CD14-positive monocyte (primary cell): Measurements from ENCODE around the gene NXF1. TPM values are rescaled to one million over a fixed set of nuclear protein-coding genes. Genes with fewer than 3 reads are reported as not detected.

ENCODE experiments used
- DNase-seq, 3 donors: peaks; one replicate each; pipeline ENCODE4 v3.0.0-alpha.2; 2011 to 2022
- H2AFZ ChIP-seq: 2 replicates; pipeline ENCODE4 v1.6.0; 2012; ENCODE audit warnings: mild to moderate bottlenecking, low read depth, low read length, inconsistent platforms; ENCODE audit not compliant: insufficient read depth, poor library complexity, severe bottlenecking
- H3K27ac ChIP-seq, 2 donors: 1 replicate in 1 of 2; 2 replicates in 1 of 2; pipeline ENCODE4 v1.5.1; 2012 to 2013; ENCODE audit warnings: low read length in 2 of 2, control low read depth in 1 of 2, inconsistent platforms in 1 of 2, low read depth in 1 of 2, mild to moderate bottlenecking in 1 of 2
- H3K27me3 ChIP-seq, 2 donors: one replicate each; pipeline versions ENCODE4 v1.6.0 to v1.6.1; 2011 to 2013; ENCODE audit warnings: low read length in 2 of 2; ENCODE audit not compliant: control insufficient read depth in 2 of 2, insufficient read depth in 2 of 2
- H3K36me3 ChIP-seq, 2 donors: replicated peaks in 1 of 2; 1 replicate in 1 of 2; 2 replicates in 1 of 2; pipeline versions ENCODE4 v1.5.1 to v1.6.1; 2012 to 2013; ENCODE audit warnings: low read length in 2 of 2, control low read depth in 1 of 2, inconsistent platforms in 1 of 2, mild to moderate bottlenecking in 1 of 2; ENCODE audit not compliant: insufficient read depth in 2 of 2, control insufficient read depth in 1 of 2
- H3K4me1 ChIP-seq, 2 donors: 1 replicate in 1 of 2; 2 replicates in 1 of 2; pipeline versions ENCODE4 v1.5.1 to v1.6.1; 2012 to 2013; ENCODE audit warnings: low read length in 2 of 2, control low read depth in 1 of 2, inconsistent platforms in 1 of 2, mild to moderate bottlenecking in 1 of 2, moderate library complexity in 1 of 2; ENCODE audit not compliant: insufficient read depth in 2 of 2, control insufficient read depth in 1 of 2
- H3K4me2 ChIP-seq: replicated peaks from 2 replicates; pipeline ENCODE3; 2012; ENCODE audit warnings: low read length, moderate library complexity, mild to moderate bottlenecking; ENCODE audit not compliant: poor library complexity, severe bottlenecking; ENCODE audit errors: extremely low read depth
- H3K4me3 ChIP-seq, 3 experiments: fragments of 200-600 bp in 1 of 3; sonication (generic) in 1 of 3; replicated peaks in 1 of 3; 1 replicate in 2 of 3; 2 replicates in 1 of 3; pipeline ENCODE4 v1.5.1; 2011 to 2013; ENCODE audit warnings: low read length in 3 of 3, mild to moderate bottlenecking in 3 of 3, control low read depth in 2 of 3, low read depth in 2 of 3, inconsistent platforms in 1 of 3, moderate library complexity in 1 of 3
- H3K79me2 ChIP-seq: 2 replicates; pipeline ENCODE4 v1.6.0; 2012; ENCODE audit warnings: mild to moderate bottlenecking, control low read depth, inconsistent platforms, low read length, moderate library complexity; ENCODE audit not compliant: insufficient read depth
- H3K9ac ChIP-seq: 2 replicates; pipeline ENCODE4 v1.6.0; 2017; ENCODE audit warnings: low read length, mild to moderate bottlenecking; ENCODE audit not compliant: insufficient read depth, poor library complexity, severe bottlenecking
- H3K9me3 ChIP-seq, 2 donors: replicated peaks in 1 of 2; 1 replicate in 1 of 2; 2 replicates in 1 of 2; pipeline versions ENCODE4 v1.5.1 to v1.6.1; 2012 to 2013; ENCODE audit warnings: low read length in 2 of 2, control low read depth in 1 of 2; ENCODE audit not compliant: control insufficient read depth in 1 of 2, insufficient read depth in 1 of 2
- H4K20me1 ChIP-seq: 2 replicates; pipeline ENCODE4 v1.6.0; 2012; ENCODE audit warnings: mild to moderate bottlenecking, low read length, control low read depth, moderate library complexity; ENCODE audit not compliant: insufficient read depth
- H3K27ac Mint-ChIP-seq, 7 donors: one replicate each; pipeline ENCODE4 v1.8.0; 2020; ENCODE audit warnings: mild to moderate bottlenecking in 7 of 7, mixed read lengths in 7 of 7, moderate library complexity in 6 of 7, inconsistent platforms in 2 of 7
- H3K27me3 Mint-ChIP-seq, 3 donors: one replicate each; pipeline ENCODE4 v1.8.0; 2021 to 2022; ENCODE audit warnings: low read depth in 3 of 3, mild to moderate bottlenecking in 3 of 3, mixed read lengths in 3 of 3, moderate library complexity in 3 of 3, inconsistent platforms in 1 of 3
- H3K36me3 Mint-ChIP-seq, 2 donors: one replicate each; pipeline ENCODE4 v1.8.0; 2020; ENCODE audit warnings: mixed read lengths in 2 of 2, inconsistent platforms in 1 of 2, mild to moderate bottlenecking in 1 of 2
- H3K4me1 Mint-ChIP-seq: one replicate; pipeline ENCODE4 v1.8.0; 2020; ENCODE audit warnings: mild to moderate bottlenecking, mixed read lengths
- H3K4me3 Mint-ChIP-seq, 2 donors: one replicate each; pipeline ENCODE4 v1.8.0; 2020; ENCODE audit warnings: mild to moderate bottlenecking in 2 of 2, mixed read lengths in 2 of 2, moderate library complexity in 1 of 2
- H3K9me3 Mint-ChIP-seq, 7 donors: one replicate each; pipeline ENCODE4 v1.8.0; 2020 to 2022; ENCODE audit warnings: mixed read lengths in 7 of 7, mild to moderate bottlenecking in 6 of 7, moderate library complexity in 6 of 7, inconsistent platforms in 2 of 7
- CTCF ChIP-seq: fragments of 200-600 bp; IDR thresholded peaks from one replicate; pipeline ENCODE4 v1.8.0; 2022; ENCODE audit warnings: antibody characterized with exemption, mild to moderate bottlenecking
- WGBS: methylation state at CpG from one replicate; pipeline ENCODE4 v1.1.5; 2013; ENCODE audit warnings: missing lambda C conversion rate; ENCODE audit not compliant: insufficient coverage; 5-methylcytosine and 5-hydroxymethylcytosine counted together
- intact Hi-C, 2 donors: fragments of 100-400 bp; cut with micrococcal nuclease; formaldehyde crosslinking; loops; one replicate each; pipeline versions ENCODE4 v1.15.0 to v1.15.1; 2023
- polyA plus RNA-seq, 3 donors: library from polyadenylated mRNA; depleted of rRNA in 1 of 3; unstranded in 2 of 3; stranded (reverse) in 1 of 3; fragments of 300-500 nt in 2 of 3; fragments of >200 nt in 1 of 3; fragmentation: Illumina TruSeq in 2 of 3; gene quantifications; 1 replicate in 2 of 3; 2 replicates in 1 of 3; pipeline ENCODE4 v1.2.3, GENCODE V29; 2012 to 2021

The NXF1 gene
- polyA plus RNA-seq, 3 donors = 50.1 to 748 (median 70.6) TPM

- Mint-ChIP-seq H3K9me3 (no peaks in the 10 kb centered on the region), H3K4me1 (peaks cover 51% of the 10 kb centered on the region), H3K4me3 (no peak overlapping the region), H3K27ac (peak overlapping the region in 6 of 7 donors; percentile 55 to 90 (median 80)), H3K27me3 (no peaks in the 10 kb centered on the region), H3K36me3 (peaks cover 33 to 43% of the 10 kb centered on the region in 2 donors)
- Histone ChIP-seq H3K27me3 (no peaks in the 10 kb centered on the region), H3K9me3 (no peaks in the 10 kb centered on the region), H3K9ac (no peak overlapping the region), H3K4me3 (no peak overlapping the region), H3K4me2 (no peak overlapping the region), H3K36me3 (peaks cover 41 to 48% of the 10 kb centered on the region in 2 donors), H4K20me1 (peaks cover 32% of the 10 kb centered on the region), H3K79me2 (peaks cover 78% of the 10 kb centered on the region), H3K27ac (peak overlapping the region in 1 of 2 donors; percentile 77), H3K4me1 (peaks cover 35 to 66% of the 10 kb centered on the region in 2 donors), H2AFZ (no peak overlapping the region)
- WGBS = 100% methylated on average over 1 of the region's 3 CpGs
- no peak for TF ChIP-seq CTCF
- intact Hi-C loops = loop anchor here (5.0 to 10.0 kb wide), 3 partner anchors 43 to 195 kb away; partner anchors contain the start of genes STX5 (in 1 of the 2), TEX54 (in 1 of the 2) and TUT1 (in 1 of the 2)
- no peak for DNase-seq
Observed at GRCh38 chr11:62789576-62789975, 15.7 kb downstream of the NXF1 start.

GRCh38 chr11:62788991-62789390 lies 16.2 kb downstream of the NXF1 start:
- H3K27me3 ChIP-seq = no peaks in the 10 kb centered on the region
- peak overlapping the region in 5 of 7 donors; percentile 67 to 96 (median 90) for H3K27ac Mint-ChIP-seq
- intact Hi-C loops = loop anchor here (5.0 to 10.0 kb wide), 3 partner anchors 43 to 194 kb away; partner anchors contain the start of genes STX5 (in 1 of the 2), TEX54 (in 1 of the 2) and TUT1 (in 1 of the 2)
- H3K9me3 ChIP-seq = no peaks in the 10 kb centered on the region
- peaks cover 73% of the 10 kb centered on the region for H3K79me2 ChIP-seq
- no peak for TF ChIP-seq CTCF
- peaks cover 51% of the 10 kb centered on the region for H3K4me1 Mint-ChIP-seq
- H3K27ac ChIP-seq = peak overlapping the region; percentile 10 to 77
- peaks cover 26% of the 10 kb centered on the region for H4K20me1 ChIP-seq
- no peaks in the 10 kb centered on the region for H3K27me3 Mint-ChIP-seq
- H2AFZ ChIP-seq = no peak overlapping the region
- no peak overlapping the region for H3K4me2 ChIP-seq
- peaks cover 35 to 66% of the 10 kb centered on the region in 2 donors for H3K4me1 ChIP-seq
- no peak overlapping the region for H3K4me3 ChIP-seq
- H3K9me3 Mint-ChIP-seq = no peaks in the 10 kb centered on the region
- no peak overlapping the region for H3K4me3 Mint-ChIP-seq
- peaks cover 35 to 42% of the 10 kb centered on the region in 2 donors for H3K36me3 ChIP-seq
- DNase-seq = no peak
- peaks cover 28 to 37% of the 10 kb centered on the region in 2 donors for H3K36me3 Mint-ChIP-seq
- WGBS = 90% methylated on average over 2 of the region's 5 CpGs
- no peak overlapping the region for H3K9ac ChIP-seq
